Uterus (tissue), 4 donors: ENCODE results near the gene KCNJ14. TPM values are rescaled to one million over a fixed set of nuclear protein-coding genes. Genes with fewer than 3 reads are reported as not detected.

Source experiments
- DNase-seq, 2 donors: peaks; one replicate each; pipeline ENCODE4 v3.0.0-alpha.2; 2019 to 2020
- H3K27ac ChIP-seq, 2 donors: fragments of 200-600 bp; sonication (generic); 1 replicate in 1 of 2; 2 replicates in 1 of 2; pipeline ENCODE4 v1.5.1; 2016 to 2018
- H3K27me3 ChIP-seq, 2 donors: fragments of 200-600 bp; sonication (generic); one replicate each; pipeline ENCODE4 v1.5.1; 2018 to 2019; ENCODE audit warnings: control low read depth in 1 of 2
- H3K36me3 ChIP-seq, 2 donors: fragments of 200-600 bp; sonication (generic); one replicate each; pipeline ENCODE4 v1.5.1; 2019; ENCODE audit warnings: control low read depth in 1 of 2
- H3K4me1 ChIP-seq, 2 donors: fragments of 200-600 bp; sonication (generic); one replicate each; pipeline ENCODE4 v1.5.1; 2018 to 2019; ENCODE audit warnings: control low read depth in 1 of 2
- H3K4me3 ChIP-seq, 2 donors: fragments of 200-600 bp; sonication (generic); 1 replicate in 1 of 2; 2 replicates in 1 of 2; pipeline ENCODE4 v1.5.1; 2018 to 2019; ENCODE audit warnings: mild to moderate bottlenecking in 1 of 2
- H3K9me3 ChIP-seq, 2 donors: fragments of 200-600 bp; sonication (generic); one replicate each; pipeline ENCODE4 v1.5.1; 2019; ENCODE audit warnings: control low read depth in 1 of 2
- POLR2A ChIP-seq, 2 donors: fragments of 450-650 bp; IDR thresholded peaks; one replicate each; pipeline ENCODE4 v1.6.1; 2016; ENCODE audit warnings: antibody characterized with exemption in 2 of 2, mild to moderate bottlenecking in 1 of 2, moderate library complexity in 1 of 2
- intact Hi-C: fragments of 100-400 bp; cut with DNase I; formaldehyde crosslinking; loops from one replicate; pipeline ENCODE4 v1.15.1; 2023; ENCODE audit warnings: low total_unique reads
- total RNA-seq, 4 donors: library from RNA; depleted of rRNA in 3 of 4; stranded (reverse); fragments of >200 nt in 3 of 4; gene quantifications; one replicate each; pipeline versions ENCODE4 v1.1.0 to v1.2.4, GENCODE V29; 2014 to 2023
- TF ChIP-seq, protein P1 (sequence below), 4 experiments: fragments of 200-600 bp in 2 of 4; fragments of 450-650 bp in 2 of 4; sonication (generic) in 2 of 4; IDR thresholded peaks; one replicate each; pipeline ENCODE4 v1.5.1; 2016 to 2019; ENCODE audit warnings: antibody characterized with exemption in 4 of 4, mild to moderate bottlenecking in 2 of 4, moderate library complexity in 1 of 4
- donor health status: DM: yes; HTN: yes; CAD: no.

Gene KCNJ14
- total RNA-seq, 4 donors from 2014 or later, result 0.29 to 2.2 (median 1.2) TPM; not detected in 1

DNA sequence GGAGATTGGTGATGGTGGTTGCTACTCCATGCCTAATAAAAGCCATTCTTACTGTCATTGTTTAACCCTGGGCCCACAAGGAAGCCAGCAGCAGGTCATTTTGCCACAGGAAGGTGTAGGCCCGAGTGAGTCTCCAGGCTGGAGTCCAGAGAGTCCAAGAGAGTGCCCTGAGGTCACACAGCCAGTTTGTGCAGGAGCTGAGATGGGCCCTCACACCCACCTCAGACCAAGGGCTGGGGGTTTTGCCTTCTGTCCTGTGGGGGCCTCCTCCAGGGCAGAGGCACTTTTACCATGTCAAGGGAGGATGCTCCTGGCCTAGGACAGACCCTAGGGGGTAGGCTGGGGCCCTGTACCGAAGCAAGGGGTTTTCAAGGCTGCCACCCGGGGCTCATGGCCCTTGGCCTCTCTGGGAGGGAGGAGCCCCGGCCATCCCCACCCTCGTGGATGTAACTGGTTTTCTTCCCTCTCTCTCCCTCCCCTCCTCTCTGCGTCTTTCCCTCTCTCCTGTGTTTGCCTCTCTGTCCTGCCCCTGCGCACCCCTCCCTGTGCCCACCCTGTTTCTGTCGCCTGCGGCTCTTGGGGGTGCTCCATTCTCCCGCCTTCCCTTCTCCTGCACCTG is 21.8 kb downstream of the KCNJ14 start:
- H3K36me3 ChIP-seq, result no peaks in the 10 kb centered on the region
- no peaks in the 10 kb centered on the region for H3K9me3 ChIP-seq
- no peak for TF ChIP-seq POLR2A (IDR thresholded peaks at IDR 0.05)
- TF ChIP-seq, protein P1, sequence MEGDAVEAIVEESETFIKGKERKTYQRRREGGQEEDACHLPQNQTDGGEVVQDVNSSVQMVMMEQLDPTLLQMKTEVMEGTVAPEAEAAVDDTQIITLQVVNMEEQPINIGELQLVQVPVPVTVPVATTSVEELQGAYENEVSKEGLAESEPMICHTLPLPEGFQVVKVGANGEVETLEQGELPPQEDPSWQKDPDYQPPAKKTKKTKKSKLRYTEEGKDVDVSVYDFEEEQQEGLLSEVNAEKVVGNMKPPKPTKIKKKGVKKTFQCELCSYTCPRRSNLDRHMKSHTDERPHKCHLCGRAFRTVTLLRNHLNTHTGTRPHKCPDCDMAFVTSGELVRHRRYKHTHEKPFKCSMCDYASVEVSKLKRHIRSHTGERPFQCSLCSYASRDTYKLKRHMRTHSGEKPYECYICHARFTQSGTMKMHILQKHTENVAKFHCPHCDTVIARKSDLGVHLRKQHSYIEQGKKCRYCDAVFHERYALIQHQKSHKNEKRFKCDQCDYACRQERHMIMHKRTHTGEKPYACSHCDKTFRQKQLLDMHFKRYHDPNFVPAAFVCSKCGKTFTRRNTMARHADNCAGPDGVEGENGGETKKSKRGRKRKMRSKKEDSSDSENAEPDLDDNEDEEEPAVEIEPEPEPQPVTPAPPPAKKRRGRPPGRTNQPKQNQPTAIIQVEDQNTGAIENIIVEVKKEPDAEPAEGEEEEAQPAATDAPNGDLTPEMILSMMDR (IDR thresholded peaks at IDR 0.05), result no peak
- no peaks in the 10 kb centered on the region for H3K4me1 ChIP-seq
- no peak for DNase-seq
- intact Hi-C loops, result no loop called here
- no peaks in the 10 kb centered on the region for H3K27me3 ChIP-seq
- H3K27ac ChIP-seq, result no peak overlapping the region
- H3K4me3 ChIP-seq, result no peak overlapping the region

DNA sequence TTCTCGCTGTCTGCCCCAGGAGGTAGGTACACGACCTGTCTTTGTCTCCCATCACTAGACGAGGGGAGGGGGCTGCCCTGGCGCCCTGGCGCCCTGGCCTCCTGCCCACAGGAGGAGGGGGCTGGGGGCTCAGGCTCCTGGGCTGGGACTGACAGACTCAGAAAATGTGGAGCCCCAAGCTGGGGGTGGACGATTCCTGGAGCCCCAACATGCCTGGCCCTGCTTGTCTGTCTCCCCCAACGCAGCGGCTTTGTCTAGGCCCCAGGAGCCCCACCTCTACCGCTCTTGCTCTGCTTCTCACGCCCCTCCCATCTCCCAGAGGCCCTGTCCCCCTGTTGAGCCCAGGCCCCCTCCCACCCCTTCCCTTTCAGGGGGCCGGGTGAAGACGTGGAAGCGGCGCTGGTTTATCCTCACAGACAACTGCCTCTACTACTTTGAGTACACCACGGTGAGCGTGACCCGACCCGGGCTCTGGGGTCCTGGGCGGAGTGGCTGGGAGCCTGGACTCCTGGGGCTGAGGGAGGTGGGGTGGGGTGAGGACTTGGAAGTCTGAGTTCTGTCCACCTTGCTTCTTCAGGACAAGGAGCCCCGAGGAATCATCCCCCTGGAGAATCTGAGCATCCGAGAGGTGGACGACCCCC is 22.4 kb downstream of the KCNJ14 start:
- H3K4me3 ChIP-seq, result no peak overlapping the region
- intact Hi-C loops, result no loop called here
- H3K27ac ChIP-seq, result no peak overlapping the region
- no peaks in the 10 kb centered on the region for H3K9me3 ChIP-seq
- no peaks in the 10 kb centered on the region for H3K4me1 ChIP-seq
- DNase-seq, result no peak
- H3K36me3 ChIP-seq, result no peaks in the 10 kb centered on the region
- no peak for TF ChIP-seq POLR2A (IDR thresholded peaks at IDR 0.05)
- TF ChIP-seq, protein P1 (IDR thresholded peaks at IDR 0.05), result no peak
- H3K27me3 ChIP-seq, result no peaks in the 10 kb centered on the region

DNA sequence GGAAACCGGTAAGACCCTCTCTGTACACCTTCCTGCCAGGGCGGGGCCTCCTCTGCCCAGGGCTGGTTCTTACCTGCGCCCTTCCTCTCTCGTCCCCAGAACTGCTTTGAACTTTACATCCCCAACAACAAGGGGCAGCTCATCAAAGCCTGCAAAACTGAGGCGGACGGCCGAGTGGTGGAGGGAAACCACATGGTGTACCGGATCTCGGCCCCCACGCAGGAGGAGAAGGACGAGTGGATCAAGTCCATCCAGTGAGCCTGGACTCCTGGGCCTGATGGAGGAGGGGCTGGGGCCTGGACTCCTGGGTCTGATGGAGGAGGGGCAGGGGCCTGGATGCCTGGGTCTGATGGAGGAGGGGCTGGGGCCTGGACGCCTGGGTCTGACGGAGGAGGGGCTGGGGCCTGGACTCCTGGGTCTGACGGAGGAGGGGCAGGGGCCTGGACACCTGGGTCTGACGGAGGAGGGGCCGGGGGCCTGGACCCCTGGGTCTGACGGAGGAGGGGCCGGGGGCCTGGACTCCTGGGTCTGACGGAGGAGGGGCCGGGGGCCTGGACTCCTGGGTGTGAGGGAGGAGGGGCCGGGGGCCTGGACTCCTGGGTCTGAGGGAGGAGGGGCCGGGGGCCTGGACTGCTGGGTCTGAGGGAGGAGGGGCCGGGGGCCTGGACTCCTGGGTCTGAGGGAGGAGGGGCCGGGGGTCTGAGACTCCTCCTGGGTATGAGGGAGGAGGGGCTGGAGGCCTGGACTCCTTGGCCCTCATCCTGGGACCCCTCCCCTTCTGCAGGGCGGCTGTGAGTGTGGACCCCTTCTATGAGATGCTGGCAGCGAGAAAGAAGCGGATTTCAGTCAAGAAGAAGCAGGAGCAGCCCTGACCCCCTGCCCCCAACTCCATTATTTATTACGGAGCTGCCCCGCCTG is 23.2 kb downstream of the KCNJ14 start:
- no peak for TF ChIP-seq POLR2A (IDR thresholded peaks at IDR 0.05)
- TF ChIP-seq, protein P1 (IDR thresholded peaks at IDR 0.05), result no peak
- DNase-seq, result no peak
- H3K36me3 ChIP-seq, result no peaks in the 10 kb centered on the region
- H3K4me1 ChIP-seq, result no peaks in the 10 kb centered on the region
- no peak overlapping the region for H3K4me3 ChIP-seq
- H3K9me3 ChIP-seq, result no peaks in the 10 kb centered on the region
- no peak overlapping the region for H3K27ac ChIP-seq
- no peaks in the 10 kb centered on the region for H3K27me3 ChIP-seq
- intact Hi-C loops, result no loop called here

DNA sequence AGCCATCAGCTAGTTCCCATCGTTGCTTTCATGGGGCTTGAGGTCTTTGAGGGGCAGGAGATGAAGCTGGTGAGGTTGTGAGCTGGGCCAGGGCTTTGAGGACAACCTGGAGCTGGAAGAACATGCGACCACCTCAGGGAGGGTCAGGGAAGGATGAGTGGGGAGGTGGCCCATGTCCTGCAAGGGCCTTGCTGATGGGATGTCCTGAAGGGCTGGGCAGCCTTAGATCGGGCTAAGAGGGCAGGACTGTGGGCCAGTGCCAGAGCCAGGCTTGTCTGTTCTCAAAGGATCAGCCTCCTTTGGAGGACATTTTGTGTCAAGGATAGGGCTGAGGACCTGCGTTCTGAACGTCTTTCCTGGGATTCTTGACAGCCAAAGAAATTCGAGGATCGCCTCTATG is 24.3 kb downstream of the KCNJ14 start:
- no peak for DNase-seq
- Histone ChIP-seq H3K36me3 (no peaks in the 10 kb centered on the region), H3K4me1 (no peaks in the 10 kb centered on the region), H3K27me3 (no peaks in the 10 kb centered on the region), H3K9me3 (no peaks in the 10 kb centered on the region), H3K27ac (peak overlapping the region; percentile 80 to 90), H3K4me3 (no peak overlapping the region)
- TF ChIP-seq, protein P1 (IDR thresholded peaks at IDR 0.05), result no peak
- no peak for TF ChIP-seq POLR2A (IDR thresholded peaks at IDR 0.05)
- intact Hi-C loops, result no loop called here

DNA sequence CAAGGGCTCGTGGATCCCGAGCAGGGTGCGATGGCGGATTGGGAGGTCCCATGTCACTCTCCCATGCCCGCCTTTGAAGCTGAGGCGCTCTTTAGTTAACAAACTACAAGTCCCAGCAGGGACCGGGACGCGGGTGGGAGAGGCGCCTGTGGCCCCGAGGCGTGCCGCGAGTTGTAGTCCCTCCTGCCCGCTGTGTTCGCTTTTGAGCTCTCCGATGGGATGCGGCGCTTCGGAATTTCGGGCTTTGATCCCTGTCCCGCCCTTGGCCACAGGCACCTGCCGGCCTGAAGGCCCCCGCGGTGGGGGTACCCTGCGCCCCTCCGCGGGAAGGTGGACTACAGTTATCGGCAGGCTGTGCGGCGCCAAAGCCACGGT is 24.8 kb downstream of the KCNJ14 start:
- intact Hi-C loops, result no loop called here
- no peaks in the 10 kb centered on the region for H3K27me3 ChIP-seq
- H3K9me3 ChIP-seq, result no peaks in the 10 kb centered on the region
- no peaks in the 10 kb centered on the region for H3K4me1 ChIP-seq
- peak; percentile 68 to 73 for DNase-seq
- no peak for TF ChIP-seq POLR2A (IDR thresholded peaks at IDR 0.05)
- TF ChIP-seq, protein P1 (IDR thresholded peaks at IDR 0.05), result no peak
- no peaks in the 10 kb centered on the region for H3K36me3 ChIP-seq
- H3K27ac ChIP-seq, result peak overlapping the region; percentile 80 to 90
- peak overlapping the region; percentile 31 to 51 for H3K4me3 ChIP-seq
